ENCODE data around the gene CGB7.
"Not testable (repeated sequence)": the region's sequence is repeated elsewhere in the genome, so short reads cannot be mapped to it uniquely, and the experiment has no call there.

Gene CGB7

DNA sequence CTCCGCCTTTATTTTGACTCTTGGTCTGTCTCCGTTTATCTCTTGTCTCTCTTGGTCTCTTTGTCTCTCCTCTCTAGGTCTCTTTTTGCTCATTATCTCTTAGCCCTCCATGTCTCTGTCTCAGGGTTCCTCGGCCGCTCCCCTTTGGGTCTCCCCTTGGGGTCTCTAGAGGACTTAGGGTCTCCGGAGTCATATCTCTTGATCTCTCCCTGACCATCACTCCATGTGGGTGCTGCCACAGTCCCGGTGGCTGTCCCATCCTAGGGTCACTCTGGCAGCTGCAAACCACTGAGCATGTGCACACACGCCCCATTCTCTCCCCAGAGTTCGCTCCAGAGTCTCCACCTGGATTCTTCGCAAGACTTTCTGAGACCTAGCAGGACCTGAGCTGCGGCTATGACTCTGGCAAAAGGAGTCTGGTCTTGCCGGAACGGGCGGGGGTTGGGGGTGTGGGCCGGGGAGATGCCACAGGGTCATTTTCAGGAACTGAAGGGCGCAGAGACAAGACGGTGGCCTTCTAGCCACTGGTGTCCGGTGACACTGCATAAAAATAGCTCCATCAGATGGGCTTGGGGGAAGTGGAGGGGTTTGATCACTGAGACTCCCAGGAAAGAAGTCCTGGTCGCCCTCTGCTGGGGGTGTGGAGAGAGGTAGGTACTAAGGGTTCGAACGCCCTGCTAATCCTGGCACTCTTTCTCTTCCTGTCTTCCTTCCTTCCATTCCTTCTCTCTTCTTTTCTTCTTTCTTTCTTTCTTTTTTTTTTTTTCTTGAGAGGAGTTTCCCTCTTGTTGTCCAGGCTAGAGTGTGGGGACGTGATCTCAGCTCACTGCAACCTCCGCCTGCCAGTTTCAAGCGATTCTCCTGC, 16.2 kb upstream of the CGB7 start:
- no peak for FAIRE-seq

GRCh38 chr19:49071860-49072547, 14.5 kb upstream of the CGB7 start:
- FAIRE-seq: no peak

- FAIRE-seq: no peak
These were observed 12.9 kb upstream of the CGB7 start for GRCh38 chr19:49070416-49070815.

GRCh38 chr19:49069026-49069425, 11.5 kb upstream of the CGB7 start:
- no peak for FAIRE-seq

- no peak for FAIRE-seq
These were observed 10.0 kb upstream of the CGB7 start for GRCh38 chr19:49067554-49067953.

- no peak for FAIRE-seq
These were observed 8.5 kb upstream of the CGB7 start for GRCh38 chr19:49065905-49066512.

GRCh38 chr19:49064768-49065611, 7.4 kb upstream of the CGB7 start, which contains the start of gene NTF4:
Gene NTF4, minus strand, starts transcription at chr19:49064818. Its CDS starts 2,821 bp downstream, at chr19:49061997.
- no peak for FAIRE-seq

GRCh38 chr19:49064029-49064629, 6.6 kb upstream of the CGB7 start:
- no peak for FAIRE-seq

DNA sequence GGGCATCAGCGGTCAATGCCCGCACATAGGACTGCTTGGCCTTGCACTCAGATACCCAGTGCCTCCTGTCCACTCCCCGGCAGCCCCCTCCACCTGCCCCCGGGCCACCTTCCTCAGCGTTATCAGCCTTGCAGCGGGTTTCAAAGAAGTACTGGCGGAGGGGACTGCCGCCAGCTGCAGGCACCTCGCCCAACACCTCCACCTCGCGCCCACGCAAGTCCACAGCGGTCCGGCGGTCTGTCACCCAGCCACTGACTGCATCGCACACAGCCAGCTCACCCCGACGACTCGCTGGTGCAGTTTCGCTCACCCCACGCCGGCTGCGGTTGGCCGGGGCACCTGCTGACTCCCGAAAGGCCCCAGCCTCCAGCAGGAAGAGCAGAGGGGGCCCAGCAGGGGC, 3.9 kb upstream of the CGB7 start:
- FAIRE-seq: no peak

DNA sequence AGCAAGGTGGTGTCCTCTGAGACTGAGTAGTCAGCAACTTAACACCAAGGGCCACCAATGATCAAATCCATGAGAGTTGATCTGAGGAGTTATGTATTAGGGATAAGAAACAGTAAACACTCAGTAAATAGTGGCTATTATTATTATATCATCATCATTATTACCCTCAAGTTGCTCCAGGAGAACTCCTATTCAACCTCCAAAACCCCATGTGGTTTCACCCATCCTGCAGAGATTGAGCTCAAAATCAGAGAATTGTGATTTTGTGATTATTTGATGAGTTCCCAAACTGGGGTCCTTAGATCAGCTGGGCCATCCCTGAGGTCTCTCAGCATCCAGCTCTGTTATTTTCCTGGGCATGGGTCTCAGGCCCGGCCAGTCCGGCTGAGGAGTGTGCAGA, 3.5 kb upstream of the CGB7 start:
- no peak for FAIRE-seq

- FAIRE-seq: no peak
These were observed 1.5 kb upstream of the CGB7 start for GRCh38 chr19:49059053-49059452.

- no peak for FAIRE-seq
These were observed 1.0 kb upstream of the CGB7 start for GRCh38 chr19:49058562-49058961.

DNA sequence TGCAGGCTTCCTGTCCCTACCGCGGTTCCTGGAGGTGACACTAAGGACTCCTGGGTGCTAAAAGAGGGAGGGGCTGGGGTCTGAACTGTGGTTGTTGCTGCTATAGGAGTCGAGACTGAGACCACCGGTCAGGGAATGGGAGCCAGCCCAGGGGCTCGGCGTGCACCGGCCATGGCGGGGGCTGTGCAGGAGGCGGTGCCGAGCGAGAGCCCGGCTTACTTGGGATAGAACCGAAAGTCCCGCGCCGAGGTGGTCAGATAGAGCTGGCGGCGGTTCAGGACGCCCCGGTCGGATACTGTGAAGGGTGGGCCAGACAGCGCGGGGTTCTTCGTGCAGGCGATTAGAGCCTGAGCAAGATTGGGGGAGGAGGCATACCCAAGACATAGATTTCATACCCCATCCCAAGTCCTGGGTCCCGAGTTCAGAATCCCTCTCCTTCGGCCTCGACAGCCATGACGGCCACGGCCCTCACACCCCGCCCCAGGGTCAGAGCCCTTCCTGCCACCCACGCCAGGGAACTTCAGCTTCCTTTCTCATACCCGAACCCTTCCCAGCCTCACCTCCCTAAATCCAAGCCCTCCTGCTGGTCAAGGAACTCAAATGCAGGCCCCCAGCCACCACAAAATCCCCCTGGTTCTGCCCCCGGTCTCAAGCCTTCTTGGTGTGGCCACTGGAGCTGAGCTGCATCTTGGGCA, 500 bp downstream of the CGB7 start:
- not testable (repeated sequence) for FAIRE-seq

GRCh38 chr19:49056101-49056901, 1.2 kb downstream of the CGB7 start:
- FAIRE-seq: no peak

DNA sequence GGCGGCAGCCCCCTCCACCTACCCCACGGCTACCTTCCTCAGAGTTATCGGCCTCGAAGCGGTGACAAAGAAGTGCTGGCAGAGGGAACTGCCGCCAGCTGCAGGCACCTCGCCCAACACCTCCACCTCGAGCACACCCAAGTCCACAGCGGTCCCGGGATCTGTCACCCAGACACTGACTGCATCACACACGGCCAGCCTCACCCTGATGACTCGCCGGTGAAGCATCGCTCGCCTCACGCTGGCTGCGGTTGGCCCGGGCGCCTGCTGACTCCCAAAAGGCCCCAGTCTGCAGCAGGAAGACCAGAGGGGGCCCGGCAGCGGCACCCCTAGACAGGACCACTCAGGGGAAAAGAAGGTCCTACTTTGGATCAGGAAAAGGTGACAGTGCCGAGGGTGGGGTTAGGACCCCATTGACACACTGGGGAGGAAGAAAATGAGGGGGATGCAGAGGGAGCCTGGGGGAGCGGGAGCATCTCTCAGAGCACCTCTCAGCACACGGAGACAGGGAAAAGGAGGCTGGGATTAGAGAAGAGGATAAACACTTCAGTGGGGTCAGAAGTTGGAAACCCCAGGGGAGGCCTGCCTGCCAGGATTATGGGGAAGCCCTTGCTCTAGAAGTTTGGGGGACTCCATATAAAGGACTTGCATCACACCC, 7.0 kb downstream of the CGB7 start:
- FAIRE-seq: not testable (repeated sequence)

DNA sequence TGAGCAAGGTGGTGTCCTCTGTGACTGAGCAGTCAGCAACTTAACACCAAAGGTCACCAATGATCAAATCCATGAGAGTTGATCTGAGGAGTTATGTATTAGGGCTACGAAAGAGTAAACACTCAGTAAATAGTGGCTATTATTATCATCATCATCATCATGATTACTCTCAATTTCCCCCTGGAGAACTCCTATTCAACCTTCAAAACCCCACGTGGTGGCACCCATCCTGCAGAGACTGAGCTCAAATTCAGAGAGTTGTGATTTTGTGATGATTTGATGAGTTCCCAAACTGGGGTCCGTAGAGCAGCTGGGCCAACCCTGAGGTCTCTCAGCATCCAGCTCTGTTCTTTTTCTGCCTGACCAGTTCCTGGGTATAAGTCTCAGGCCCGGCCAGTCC, 7.7 kb downstream of the CGB7 start:
- FAIRE-seq: not testable (repeated sequence)

DNA sequence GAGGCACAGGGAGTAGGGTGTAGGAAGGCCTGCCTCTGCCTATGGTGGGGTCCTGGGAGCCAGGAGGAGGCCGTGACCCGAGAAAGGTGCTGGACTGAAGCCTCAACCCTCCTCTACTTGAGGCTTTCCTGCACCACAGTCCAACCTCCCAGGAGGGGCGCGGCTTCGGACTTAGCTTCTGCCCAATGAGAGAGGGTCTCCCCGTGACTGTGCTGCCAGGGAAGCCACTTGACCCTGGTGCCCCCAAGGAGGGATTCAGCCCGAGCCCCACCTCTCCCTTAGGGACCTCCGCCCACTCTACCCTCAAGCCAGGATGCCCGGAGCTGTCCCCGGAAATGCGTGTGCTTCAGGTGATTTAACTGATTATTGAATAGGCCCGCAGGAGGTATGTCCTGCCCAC, 8.5 kb downstream of the CGB7 start, which contains the start of gene CGB8:
Gene CGB8, minus strand, starts transcription at position 101 of the 400 bp plus-strand sequence. CDS start 372 bp downstream, outside the sequence.
- not testable (repeated sequence) for FAIRE-seq

GRCh38 chr19:49043548-49043947, 14.0 kb downstream of the CGB7 start, which contains the start of gene CGB5:
Gene CGB5, plus strand, starts transcription at chr19:49043848. Its CDS starts 362 bp downstream, at chr19:49044210.
- FAIRE-seq: not testable (repeated sequence)

DNA sequence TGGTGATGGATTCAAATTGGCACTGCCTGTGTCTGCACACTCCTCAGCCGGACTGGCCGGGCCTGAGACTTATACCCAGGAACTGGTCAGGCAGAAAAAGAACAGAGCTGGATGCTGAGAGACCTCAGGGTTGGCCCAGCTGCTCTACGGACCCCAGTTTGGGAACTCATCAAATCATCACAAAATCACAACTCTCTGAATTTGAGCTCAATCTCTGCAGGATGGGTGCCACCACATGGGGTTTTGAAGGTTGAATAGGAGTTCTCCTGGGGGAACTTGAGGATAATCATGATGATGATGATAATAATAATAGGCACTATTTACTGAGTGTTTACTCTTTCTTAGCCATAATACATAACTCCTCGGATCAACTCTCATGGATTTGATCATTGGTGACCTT, 14.9 kb downstream of the CGB7 start:
- FAIRE-seq: not testable (repeated sequence)

DNA sequence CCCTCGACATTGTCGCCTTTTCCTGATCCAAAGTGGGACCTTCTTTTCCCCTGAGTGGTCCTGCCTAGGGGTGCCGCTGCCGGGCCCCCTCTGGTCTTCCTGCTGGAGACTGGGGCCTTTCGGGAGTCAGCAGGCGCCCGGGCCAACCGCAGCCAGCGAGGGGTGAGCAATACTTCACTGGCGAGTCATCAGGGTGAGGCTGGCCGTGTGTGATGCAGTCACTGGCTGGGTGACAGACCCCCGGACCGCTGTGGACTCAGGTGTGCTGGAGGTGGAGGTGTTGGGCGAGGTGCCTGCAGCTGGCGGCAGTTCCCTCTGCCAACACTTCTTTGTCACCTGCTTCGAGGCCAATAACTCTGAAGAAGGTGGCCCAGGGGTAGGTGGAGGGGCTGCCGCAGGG, 15.4 kb downstream of the CGB7 start:
- no peak for FAIRE-seq

All from TTC549 (cell line).